Right lobe of liver (tissue), 4 donors: ENCODE measurements around the gene FAM72A.
"Not testable (repeated sequence)": the region's sequence is repeated elsewhere in the genome, so short reads cannot be mapped to it uniquely, and the experiment has no call there.

Experiments used
- POLR2A ChIP-seq: fragments of 450-650 bp; IDR thresholded peaks from one replicate; pipeline ENCODE4 v1.6.1; 2017; ENCODE audit warnings: antibody characterized with exemption, mild to moderate bottlenecking
- TF ChIP-seq, protein P1 (sequence below), 4 donors: fragments of 200-600 bp in 3 of 4; fragments of 450-650 bp in 1 of 4; IDR thresholded peaks; one replicate each; pipeline versions ENCODE4 v1.5.1 to v1.8.0; 2016 to 2022; ENCODE audit warnings: antibody characterized with exemption in 4 of 4, mild to moderate bottlenecking in 2 of 4
- donor health status: DM: no; HTN: no; CAD: no.
- donor health status: DM: no; HTN: no; CAD: no.
- donor health status: DM: no; HTN: yes; CAD: no.

DNA sequence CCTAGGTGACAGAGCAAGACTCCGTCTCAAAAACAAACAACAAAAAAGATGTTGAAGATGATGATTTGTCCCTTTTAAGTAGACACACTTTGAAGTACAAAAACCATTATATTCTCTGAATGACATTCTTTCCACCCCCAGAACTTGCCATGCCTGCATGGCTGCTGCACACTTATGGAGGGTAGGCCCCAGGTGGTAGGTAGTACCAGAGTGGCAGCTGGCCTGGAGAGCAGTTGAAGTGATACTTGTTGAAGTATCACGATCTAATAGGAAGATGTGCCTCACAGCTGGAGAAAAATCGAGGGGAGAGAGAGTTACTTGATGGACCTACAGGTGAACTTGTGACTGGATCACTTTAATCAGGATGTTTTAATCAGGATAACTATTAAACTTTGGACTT lies 15.6 kb upstream of the FAM72A start:
- TF ChIP-seq POLR2A: not testable (repeated sequence)
- TF ChIP-seq, protein P1, sequence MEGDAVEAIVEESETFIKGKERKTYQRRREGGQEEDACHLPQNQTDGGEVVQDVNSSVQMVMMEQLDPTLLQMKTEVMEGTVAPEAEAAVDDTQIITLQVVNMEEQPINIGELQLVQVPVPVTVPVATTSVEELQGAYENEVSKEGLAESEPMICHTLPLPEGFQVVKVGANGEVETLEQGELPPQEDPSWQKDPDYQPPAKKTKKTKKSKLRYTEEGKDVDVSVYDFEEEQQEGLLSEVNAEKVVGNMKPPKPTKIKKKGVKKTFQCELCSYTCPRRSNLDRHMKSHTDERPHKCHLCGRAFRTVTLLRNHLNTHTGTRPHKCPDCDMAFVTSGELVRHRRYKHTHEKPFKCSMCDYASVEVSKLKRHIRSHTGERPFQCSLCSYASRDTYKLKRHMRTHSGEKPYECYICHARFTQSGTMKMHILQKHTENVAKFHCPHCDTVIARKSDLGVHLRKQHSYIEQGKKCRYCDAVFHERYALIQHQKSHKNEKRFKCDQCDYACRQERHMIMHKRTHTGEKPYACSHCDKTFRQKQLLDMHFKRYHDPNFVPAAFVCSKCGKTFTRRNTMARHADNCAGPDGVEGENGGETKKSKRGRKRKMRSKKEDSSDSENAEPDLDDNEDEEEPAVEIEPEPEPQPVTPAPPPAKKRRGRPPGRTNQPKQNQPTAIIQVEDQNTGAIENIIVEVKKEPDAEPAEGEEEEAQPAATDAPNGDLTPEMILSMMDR (IDR thresholded peaks at IDR 0.05): not testable (repeated sequence)
